ENCODE measurements around the gene OXLD1.

The OXLD1 gene

GRCh38 chr17:81664051-81664470 is 2.3 kb downstream of the OXLD1 start:
- TF ChIP-seq CTCF (IDR thresholded peaks at IDR 0.05; ENCODE audit: extremely low read depth, missing control alignments): no peak
- no peak for DNase-seq (ENCODE audit: low spot score)

- DNase-seq (ENCODE audit: low spot score): no peak
- TF ChIP-seq CTCF (IDR thresholded peaks at IDR 0.05; ENCODE audit: extremely low read depth, missing control alignments): no peak
These were observed 4.4 kb downstream of the OXLD1 start for GRCh38 chr17:81662002-81662401.

- no peak for DNase-seq (ENCODE audit: low spot score)
- no peak for TF ChIP-seq CTCF (IDR thresholded peaks at IDR 0.05; ENCODE audit: extremely low read depth, missing control alignments)
These were observed 6.0 kb downstream of the OXLD1 start for GRCh38 chr17:81660441-81660840.

- no peak for DNase-seq (ENCODE audit: low spot score)
- no peak for TF ChIP-seq CTCF (IDR thresholded peaks at IDR 0.05; ENCODE audit: extremely low read depth, missing control alignments)
These were observed 7.4 kb downstream of the OXLD1 start for GRCh38 chr17:81659038-81659437.

- no peak for DNase-seq (ENCODE audit: low spot score)
- TF ChIP-seq CTCF (IDR thresholded peaks at IDR 0.05; ENCODE audit: extremely low read depth, missing control alignments): no peak
These were observed 9.6 kb downstream of the OXLD1 start for GRCh38 chr17:81656835-81657234.

- no peak for TF ChIP-seq CTCF (IDR thresholded peaks at IDR 0.05; ENCODE audit: extremely low read depth, missing control alignments)
These were observed 10.2 kb downstream of the OXLD1 start, which contains the start of gene PDE6G for GRCh38 chr17:81656118-81656743. TSS of gene PDE6G (minus strand) at chr17:81656542. CDS start at chr17:81653305, 3,237 bp downstream.

GRCh38 chr17:81655378-81656117 is 10.9 kb downstream of the OXLD1 start:
- DNase-seq (ENCODE audit: low spot score): no peak
- no peak for TF ChIP-seq CTCF (IDR thresholded peaks at IDR 0.05; ENCODE audit: extremely low read depth, missing control alignments)

More at GRCh38 chr17:81656118-81656743, 10.2 kb downstream of the OXLD1 start, which contains the start of gene PDE6G:
- DNase-seq (ENCODE audit: low spot score): no peak

All from GM20000 (cell line).